CD14-positive monocyte (primary cell): ENCODE results near the gene RER1. TPM values are rescaled to one million over a fixed set of nuclear protein-coding genes. Genes with fewer than 3 reads are reported as not detected.

Source experiments
- DNase-seq, 3 donors: peaks; one replicate each; pipeline ENCODE4 v3.0.0-alpha.2; 2011 to 2022
- H2AFZ ChIP-seq: 2 replicates; pipeline ENCODE4 v1.6.0; 2012; ENCODE audit warnings: mild to moderate bottlenecking, low read depth, low read length, inconsistent platforms; ENCODE audit not compliant: insufficient read depth, poor library complexity, severe bottlenecking
- H3K27ac ChIP-seq, 2 donors: 1 replicate in 1 of 2; 2 replicates in 1 of 2; pipeline ENCODE4 v1.5.1; 2012 to 2013; ENCODE audit warnings: low read length in 2 of 2, control low read depth in 1 of 2, inconsistent platforms in 1 of 2, low read depth in 1 of 2, mild to moderate bottlenecking in 1 of 2
- H3K27me3 ChIP-seq, 2 donors: one replicate each; pipeline versions ENCODE4 v1.6.0 to v1.6.1; 2011 to 2013; ENCODE audit warnings: low read length in 2 of 2; ENCODE audit not compliant: control insufficient read depth in 2 of 2, insufficient read depth in 2 of 2
- H3K36me3 ChIP-seq, 2 donors: replicated peaks in 1 of 2; 1 replicate in 1 of 2; 2 replicates in 1 of 2; pipeline versions ENCODE4 v1.5.1 to v1.6.1; 2012 to 2013; ENCODE audit warnings: low read length in 2 of 2, control low read depth in 1 of 2, inconsistent platforms in 1 of 2, mild to moderate bottlenecking in 1 of 2; ENCODE audit not compliant: insufficient read depth in 2 of 2, control insufficient read depth in 1 of 2
- H3K4me1 ChIP-seq, 2 donors: 1 replicate in 1 of 2; 2 replicates in 1 of 2; pipeline versions ENCODE4 v1.5.1 to v1.6.1; 2012 to 2013; ENCODE audit warnings: low read length in 2 of 2, control low read depth in 1 of 2, inconsistent platforms in 1 of 2, mild to moderate bottlenecking in 1 of 2, moderate library complexity in 1 of 2; ENCODE audit not compliant: insufficient read depth in 2 of 2, control insufficient read depth in 1 of 2
- H3K4me2 ChIP-seq: replicated peaks from 2 replicates; pipeline ENCODE3; 2012; ENCODE audit warnings: low read length, moderate library complexity, mild to moderate bottlenecking; ENCODE audit not compliant: poor library complexity, severe bottlenecking; ENCODE audit errors: extremely low read depth
- H3K4me3 ChIP-seq, 3 experiments: fragments of 200-600 bp in 1 of 3; sonication (generic) in 1 of 3; replicated peaks in 1 of 3; 1 replicate in 2 of 3; 2 replicates in 1 of 3; pipeline ENCODE4 v1.5.1; 2011 to 2013; ENCODE audit warnings: low read length in 3 of 3, mild to moderate bottlenecking in 3 of 3, control low read depth in 2 of 3, low read depth in 2 of 3, inconsistent platforms in 1 of 3, moderate library complexity in 1 of 3
- H3K79me2 ChIP-seq: 2 replicates; pipeline ENCODE4 v1.6.0; 2012; ENCODE audit warnings: mild to moderate bottlenecking, control low read depth, inconsistent platforms, low read length, moderate library complexity; ENCODE audit not compliant: insufficient read depth
- H3K9ac ChIP-seq: 2 replicates; pipeline ENCODE4 v1.6.0; 2017; ENCODE audit warnings: low read length, mild to moderate bottlenecking; ENCODE audit not compliant: insufficient read depth, poor library complexity, severe bottlenecking
- H3K9me3 ChIP-seq, 2 donors: replicated peaks in 1 of 2; 1 replicate in 1 of 2; 2 replicates in 1 of 2; pipeline versions ENCODE4 v1.5.1 to v1.6.1; 2012 to 2013; ENCODE audit warnings: low read length in 2 of 2, control low read depth in 1 of 2; ENCODE audit not compliant: control insufficient read depth in 1 of 2, insufficient read depth in 1 of 2
- H4K20me1 ChIP-seq: 2 replicates; pipeline ENCODE4 v1.6.0; 2012; ENCODE audit warnings: mild to moderate bottlenecking, low read length, control low read depth, moderate library complexity; ENCODE audit not compliant: insufficient read depth
- H3K27ac Mint-ChIP-seq, 7 donors: one replicate each; pipeline ENCODE4 v1.8.0; 2020; ENCODE audit warnings: mild to moderate bottlenecking in 7 of 7, mixed read lengths in 7 of 7, moderate library complexity in 6 of 7, inconsistent platforms in 2 of 7
- H3K27me3 Mint-ChIP-seq, 3 donors: one replicate each; pipeline ENCODE4 v1.8.0; 2021 to 2022; ENCODE audit warnings: low read depth in 3 of 3, mild to moderate bottlenecking in 3 of 3, mixed read lengths in 3 of 3, moderate library complexity in 3 of 3, inconsistent platforms in 1 of 3
- H3K36me3 Mint-ChIP-seq, 2 donors: one replicate each; pipeline ENCODE4 v1.8.0; 2020; ENCODE audit warnings: mixed read lengths in 2 of 2, inconsistent platforms in 1 of 2, mild to moderate bottlenecking in 1 of 2
- H3K4me1 Mint-ChIP-seq: one replicate; pipeline ENCODE4 v1.8.0; 2020; ENCODE audit warnings: mild to moderate bottlenecking, mixed read lengths
- H3K4me3 Mint-ChIP-seq, 2 donors: one replicate each; pipeline ENCODE4 v1.8.0; 2020; ENCODE audit warnings: mild to moderate bottlenecking in 2 of 2, mixed read lengths in 2 of 2, moderate library complexity in 1 of 2
- H3K9me3 Mint-ChIP-seq, 7 donors: one replicate each; pipeline ENCODE4 v1.8.0; 2020 to 2022; ENCODE audit warnings: mixed read lengths in 7 of 7, mild to moderate bottlenecking in 6 of 7, moderate library complexity in 6 of 7, inconsistent platforms in 2 of 7
- CTCF ChIP-seq: fragments of 200-600 bp; IDR thresholded peaks from one replicate; pipeline ENCODE4 v1.8.0; 2022; ENCODE audit warnings: antibody characterized with exemption, mild to moderate bottlenecking
- WGBS: methylation state at CpG from one replicate; pipeline ENCODE4 v1.1.5; 2013; ENCODE audit warnings: missing lambda C conversion rate; ENCODE audit not compliant: insufficient coverage; 5-methylcytosine and 5-hydroxymethylcytosine counted together
- intact Hi-C, 2 donors: fragments of 100-400 bp; cut with micrococcal nuclease; formaldehyde crosslinking; loops; one replicate each; pipeline versions ENCODE4 v1.15.0 to v1.15.1; 2023
- polyA plus RNA-seq, 3 donors: library from polyadenylated mRNA; depleted of rRNA in 1 of 3; unstranded in 2 of 3; stranded (reverse) in 1 of 3; fragments of 300-500 nt in 2 of 3; fragments of >200 nt in 1 of 3; fragmentation: Illumina TruSeq in 2 of 3; gene quantifications; 1 replicate in 2 of 3; 2 replicates in 1 of 3; pipeline ENCODE4 v1.2.3, GENCODE V29; 2012 to 2021

RER1 gene
- polyA plus RNA-seq, 3 donors = 98.3 to 235 (median 193) TPM

- Histone ChIP-seq H4K20me1 (peaks cover 58% of the 10 kb centered on the region), H3K9ac (no peak overlapping the region), H3K79me2 (peaks cover 48% of the 10 kb centered on the region), H3K9me3 (no peaks in the 10 kb centered on the region), H3K4me2 (no peak overlapping the region), H3K4me3 (no peak overlapping the region), H3K36me3 (peaks cover 39 to 56% of the 10 kb centered on the region in 2 donors), H3K27ac (peak overlapping the region in 1 of 2 donors; percentile 79), H3K4me1 (peaks cover 14 to 26% of the 10 kb centered on the region in 2 donors), H3K27me3 (no peaks in the 10 kb centered on the region), H2AFZ (no peak overlapping the region)
- Mint-ChIP-seq H3K36me3 (peaks cover 49 to 58% of the 10 kb centered on the region in 2 donors), H3K27ac (peak overlapping the region in 5 of 7 donors; percentile 42 to 89 (median 81)), H3K27me3 (peaks cover 0 to 2% (median 0%) of the 10 kb centered on the region in 3 donors), H3K4me3 (no peak overlapping the region), H3K4me1 (peaks cover 30% of the 10 kb centered on the region), H3K9me3 (no peaks in the 10 kb centered on the region)
- DNase-seq = no peak
- intact Hi-C loops = loop anchor here (5.0 kb wide), 4 partner anchors 129 to 194 kb away; partner anchors contain the start of genes PANK4 (in 1 of the 2) and PRXL2B (in 1 of the 2)
- no peak for TF ChIP-seq CTCF
- WGBS = 95% methylated on average over 8 of the region's 9 CpGs
These were observed 1.8 kb downstream of the RER1 start for GRCh38 chr1:2393471-2393877.

GRCh38 chr1:2394220-2394619, 2.6 kb downstream of the RER1 start:
- peaks cover 47 to 63% of the 10 kb centered on the region in 2 donors for H3K36me3 ChIP-seq
- no peak overlapping the region for H3K4me3 Mint-ChIP-seq
- H3K4me2 ChIP-seq = no peak overlapping the region

More at GRCh38 chr1:2394220-2394619, 2.6 kb downstream of the RER1 start:
- H3K27me3 ChIP-seq = no peaks in the 10 kb centered on the region
- Mint-ChIP-seq H3K36me3 (peaks cover 56 to 66% of the 10 kb centered on the region in 2 donors), H3K9me3 (no peaks in the 10 kb centered on the region), H3K27me3 (peaks cover 0 to 2% (median 0%) of the 10 kb centered on the region in 3 donors), H3K4me1 (peaks cover 30% of the 10 kb centered on the region), H3K27ac (peak overlapping the region in 3 of 7 donors; percentile 38 to 57 (median 41))
- 98% methylated on average over 7 of the region's 7 CpGs for WGBS
- H4K20me1 ChIP-seq = peaks cover 65% of the 10 kb centered on the region
- no peak overlapping the region for H3K4me3 ChIP-seq
- intact Hi-C loops = loop anchor here (5.0 kb wide), 4 partner anchors 128 to 193 kb away; partner anchors contain the start of genes PANK4 (in 1 of the 2) and PRXL2B (in 1 of the 2)
- H3K27ac ChIP-seq = peak overlapping the region in 1 of 2 donors; percentile 79
- no peaks in the 10 kb centered on the region for H3K9me3 ChIP-seq
- peaks cover 14 to 26% of the 10 kb centered on the region in 2 donors for H3K4me1 ChIP-seq
- TF ChIP-seq CTCF = no peak
- DNase-seq = no peak
- no peak overlapping the region for H2AFZ ChIP-seq
- no peak overlapping the region for H3K9ac ChIP-seq
- peaks cover 48% of the 10 kb centered on the region for H3K79me2 ChIP-seq
